NCI-H146 (cell line): Measurements from ENCODE around the gene ASB2.

Source experiments
- DNase-seq: peaks from one replicate; lab custom pipeline; 2025; lab: John Stamatoyannopoulos, UW

ASB2 gene

GRCh38 chr14:93926873-93927799, 49.2 kb downstream of the ASB2 start, which contains the start of gene FAM181A:
Gene FAM181A, plus strand, starts transcription at chr14:93927344. Its CDS starts 942 bp downstream, at chr14:93928286.
- no peak for DNase-seq

DNA sequence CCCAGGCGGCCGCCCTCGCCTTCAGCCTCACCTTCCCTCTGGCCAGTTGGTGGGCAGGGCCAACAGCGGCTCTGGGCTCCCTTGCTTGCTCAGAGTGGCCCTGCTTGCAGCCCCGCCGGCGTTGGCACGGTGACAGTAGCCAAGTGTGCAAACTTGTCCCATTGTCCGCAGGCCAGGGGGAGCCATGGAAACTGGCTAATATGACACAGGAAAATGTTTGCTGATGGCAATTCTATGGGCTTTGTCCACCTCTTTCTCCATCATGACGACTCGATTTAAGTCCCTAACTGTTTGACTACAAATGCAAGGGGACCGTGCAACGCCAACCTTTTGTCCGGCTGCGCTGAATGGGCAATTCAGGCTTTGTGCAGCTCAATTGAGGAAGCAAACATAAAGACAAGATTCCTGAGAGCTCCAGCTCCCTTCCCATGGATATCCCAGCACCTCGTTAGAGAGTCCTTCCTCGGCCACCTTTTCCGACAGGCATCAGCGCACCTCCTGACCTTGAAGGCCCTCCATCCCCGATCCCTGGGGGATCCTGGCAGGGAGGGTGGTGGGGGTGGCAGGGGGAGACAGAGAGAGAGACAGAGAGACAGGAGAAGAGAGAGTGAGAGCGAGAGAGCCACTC, 50.0 kb downstream of the ASB2 start:
- peak; percentile 64 for DNase-seq

GRCh38 chr14:93925374-93925895, 50.9 kb downstream of the ASB2 start:
- no peak for DNase-seq

- DNase-seq, result no peak
These were observed 51.6 kb downstream of the ASB2 start for GRCh38 chr14:93924592-93925355.

- no peak for DNase-seq
These were observed 52.7 kb downstream of the ASB2 start for GRCh38 chr14:93923626-93924025.

- DNase-seq, result no peak
These were observed 55.2 kb downstream of the ASB2 start for GRCh38 chr14:93921001-93921806.

DNA sequence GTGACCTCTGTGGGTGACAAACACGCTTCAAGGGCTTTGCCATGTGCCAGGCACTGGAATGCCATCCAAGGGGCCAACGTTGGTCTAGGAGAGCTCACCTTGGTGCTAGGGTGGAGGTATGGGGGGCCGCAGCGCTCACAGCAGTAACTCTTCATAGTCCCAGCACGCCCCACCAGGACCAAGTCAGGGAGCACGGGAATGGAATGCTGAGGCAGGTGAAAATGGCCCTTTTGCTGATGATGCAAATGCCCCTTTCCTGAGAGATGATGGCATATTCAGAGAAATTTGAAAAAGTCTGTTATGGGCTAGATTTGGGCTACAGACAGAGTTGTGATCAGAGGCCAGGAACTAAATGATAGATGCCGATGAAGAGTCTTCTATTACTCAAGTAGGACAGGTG, 59.2 kb downstream of the ASB2 start:
- DNase-seq, result no peak

DNA sequence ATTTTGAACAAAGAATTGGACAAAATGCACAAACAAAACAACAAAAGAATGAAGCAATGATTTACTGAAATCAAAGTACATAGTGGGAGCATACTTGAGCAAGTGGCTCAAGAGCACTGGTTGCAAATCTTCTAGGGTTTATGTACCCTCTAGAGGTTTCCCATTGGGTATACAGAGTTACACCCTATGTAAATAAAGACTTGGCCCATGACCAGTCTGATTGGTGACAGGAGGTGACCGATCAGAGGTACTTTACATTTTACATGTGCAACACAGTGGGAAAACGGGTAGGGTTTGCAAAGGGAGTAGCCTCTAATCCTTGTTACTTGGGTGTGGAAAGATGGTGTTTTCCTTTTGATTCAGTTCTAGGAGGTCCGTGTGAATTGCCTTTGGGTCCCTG, 59.9 kb downstream of the ASB2 start:
- DNase-seq, result no peak

DNA sequence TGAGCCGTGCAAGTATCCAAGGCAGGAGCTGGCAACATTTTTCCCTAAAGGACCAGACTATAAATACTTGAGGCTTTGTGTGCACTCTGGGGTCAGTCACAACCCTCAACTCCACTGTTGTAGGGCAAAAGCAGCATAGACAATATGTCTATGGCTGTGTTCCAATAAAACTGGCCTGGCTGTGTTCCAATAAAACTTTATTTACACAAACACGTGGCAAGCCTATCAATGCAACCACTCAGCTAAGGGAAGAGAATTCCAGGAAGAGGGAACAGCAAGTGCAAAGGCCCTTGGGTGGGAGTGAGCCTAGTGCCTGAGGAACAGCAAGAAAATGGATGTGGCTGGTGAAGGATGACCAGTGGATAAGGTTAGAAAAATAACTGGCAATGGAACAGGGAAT, 60.6 kb downstream of the ASB2 start:
- no peak for DNase-seq

DNA sequence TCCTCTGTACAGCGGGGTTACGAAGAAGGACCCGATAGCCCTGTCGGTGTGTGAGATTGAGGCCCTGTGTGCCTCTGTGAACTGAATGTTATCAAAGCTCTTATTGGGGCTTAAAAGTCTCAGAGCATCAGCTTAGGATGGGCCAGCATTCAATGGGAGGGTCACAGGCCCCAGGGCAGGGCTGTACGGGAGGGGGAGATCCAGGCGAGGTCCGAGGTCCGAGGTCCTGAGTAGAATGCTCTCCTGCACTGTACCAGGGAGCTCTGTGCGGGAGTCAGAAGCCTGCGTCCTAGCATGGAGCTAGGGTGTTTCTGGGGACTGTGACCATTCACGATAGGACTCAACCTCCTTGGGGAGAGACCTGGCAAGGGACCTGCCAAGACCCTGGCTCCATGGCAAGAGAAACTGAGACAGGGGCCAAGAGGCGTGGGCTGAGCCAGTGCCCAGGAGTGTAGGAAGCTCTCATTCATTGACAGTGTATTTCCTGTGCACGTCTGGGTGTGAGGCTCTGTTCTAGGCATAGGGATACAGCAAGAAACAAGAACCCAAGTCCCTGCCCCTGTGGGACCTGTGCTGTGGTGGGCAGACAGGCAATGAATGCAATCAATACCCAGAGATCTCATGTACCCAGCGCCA, 61.2 kb downstream of the ASB2 start:
- no peak for DNase-seq

GRCh38 chr14:93914278-93914677, 62.1 kb downstream of the ASB2 start:
- no peak for DNase-seq

- DNase-seq, result no peak
These were observed 63.6 kb downstream of the ASB2 start for GRCh38 chr14:93912782-93913181.

- no peak for DNase-seq
These were observed 64.3 kb downstream of the ASB2 start for GRCh38 chr14:93911975-93912615.

DNA sequence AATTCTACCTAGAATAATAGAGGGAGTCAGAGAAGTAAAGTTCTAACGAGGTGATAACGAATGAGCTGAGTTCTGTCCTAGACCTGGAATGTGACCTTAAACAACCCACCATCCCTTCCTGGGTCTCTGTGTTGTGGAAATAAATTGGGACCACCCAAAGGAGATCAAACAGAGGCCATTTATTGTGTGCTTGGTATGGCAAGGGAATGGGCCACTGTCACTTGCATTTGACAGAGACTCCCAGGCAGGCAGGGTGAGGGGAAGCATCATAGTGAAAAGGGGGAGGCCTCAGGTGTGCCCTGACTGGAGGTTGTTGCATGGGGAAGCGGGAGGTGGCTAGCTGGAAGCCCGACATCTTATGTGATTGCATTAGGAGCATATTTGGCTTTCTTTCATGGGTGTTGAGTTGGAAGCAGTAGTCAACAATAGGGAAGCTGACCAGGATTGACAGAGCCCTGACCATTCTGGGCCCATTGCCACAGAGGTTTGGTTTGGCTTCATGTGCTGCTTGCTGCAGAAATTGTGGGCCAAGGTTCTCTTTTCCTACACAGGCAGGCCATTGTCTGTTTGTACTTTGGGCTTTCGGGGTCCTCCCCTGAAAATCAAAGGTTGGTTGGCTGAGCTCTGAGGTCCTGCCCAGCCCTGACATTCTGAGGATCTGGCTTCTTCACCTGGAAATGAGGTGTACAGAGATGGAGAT, 66.8 kb downstream of the ASB2 start:
- no peak for DNase-seq

- DNase-seq, result peak; percentile 30
These were observed 69.7 kb downstream of the ASB2 start for GRCh38 chr14:93906341-93907329.

DNA sequence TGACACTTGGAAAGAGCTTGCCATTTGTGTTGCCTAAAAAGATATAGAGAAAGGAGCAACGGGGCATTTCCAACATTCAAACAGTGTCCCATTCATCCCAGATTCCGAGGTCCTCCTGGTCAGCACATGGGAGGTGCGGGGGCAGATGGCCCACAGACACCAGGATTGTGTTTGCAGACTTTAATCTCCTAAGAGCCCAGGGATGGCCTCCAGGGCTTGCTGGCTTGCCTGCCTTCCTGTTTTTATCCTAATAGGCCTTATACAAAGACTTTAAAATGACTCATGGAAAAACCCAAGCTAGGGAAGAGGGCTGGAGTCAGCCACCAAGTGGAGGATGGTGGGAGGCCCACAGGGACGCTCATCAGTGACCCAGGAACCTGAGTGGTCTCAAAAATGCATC, 70.7 kb downstream of the ASB2 start:
- DNase-seq, result no peak

- DNase-seq, result no peak
These were observed 72.8 kb downstream of the ASB2 start for GRCh38 chr14:93903342-93904184.
